ENCODE results near the gene MED12L. TPM values are rescaled to one million over a fixed set of nuclear protein-coding genes. Genes with fewer than 3 reads are reported as not detected.

Gene MED12L
- total and polyA plus RNA-seq, 10 of the 15 experiments (the other 5 are each of a cell fraction or from before 2014, with no cell fraction given) = 0.01 to 0.06 (median 0.03) TPM; not detected in 2

DNA sequence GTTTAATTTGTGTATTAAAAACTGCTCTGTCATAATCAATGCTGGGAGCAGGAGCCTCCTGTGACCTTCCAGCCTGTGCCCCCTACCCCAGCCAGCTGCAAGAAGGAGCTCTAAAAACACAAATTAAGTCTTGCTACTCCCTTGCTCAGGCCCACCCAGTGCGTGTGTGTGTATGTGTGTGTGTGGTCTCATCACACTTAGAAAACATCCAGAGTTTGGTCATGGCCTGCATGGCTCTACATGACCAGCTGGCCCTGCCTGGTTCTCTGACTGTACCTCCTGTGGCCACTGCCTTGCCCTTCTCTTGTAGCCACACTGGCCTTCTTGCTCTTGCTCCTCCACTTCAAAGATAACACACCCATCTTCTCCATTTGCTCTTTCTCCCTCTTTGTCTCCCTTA, 179.1 kb downstream of the MED12L start:
- Histone ChIP-seq H3K27ac (ENCODE audit: control insufficient read depth, insufficient read depth) (no peak overlapping the region), H3K4me1 (ENCODE audit: control insufficient read depth, insufficient read depth, low read length) (peaks cover 7% of the 10 kb centered on the region; the same call in 1 of the 2 replicates), H3K36me3 (ENCODE audit: control insufficient read depth in 2 of 2, insufficient read depth in 2 of 2, low read length in 1 of 2) (no peaks in the 10 kb centered on the region), H4K20me1 (ENCODE audit: control insufficient read depth, insufficient read depth) (no peaks in the 10 kb centered on the region), H2AFZ (ENCODE audit: control insufficient read depth, low read depth, low read length) (no peak overlapping the region), H3K27me3 (replicated peaks in 1 of 2; ENCODE audit: control insufficient read depth in 2 of 2, insufficient read depth in 2 of 2, low read length in 1 of 2) (no peaks in the 10 kb centered on the region), H3K4me3 (no peak overlapping the region), H3K4me2 (ENCODE audit: control insufficient read depth, insufficient read depth) (no peak overlapping the region), H3K79me2 (ENCODE audit: control insufficient read depth, insufficient read depth, low read length) (no peaks in the 10 kb centered on the region), H3K9me3 (replicated peaks; ENCODE audit: control insufficient read depth, insufficient read depth, low read length) (no peaks in the 10 kb centered on the region), H3K9ac (ENCODE audit: control insufficient read depth, insufficient read depth, low read length) (no peak overlapping the region)
- intact Hi-C loops (cut with micrococcal nuclease; ENCODE audit: unreplicated experiment) (no loop called here), in situ Hi-C loops (cut with MboI) (no loop called here)
- ATAC-seq (no peak), DNase-seq (ENCODE audit: low read depth, low spot score) (no peak), FAIRE-seq (no peak)
- BruUV-seq (replicated peaks) = no TSS peak
- CTCF ChIA-PET = interaction anchor here (2.1 kb wide), 1 partner anchor 97 kb away, joined by 7 read pairs; no protein-coding TSS in a partner anchor
- SMC1A ChIA-PET (ENCODE audit: uncharacterized antibody, unreplicated experiment) = interaction anchor here (0.8 to 3.6 kb wide), 2 partner anchors 13 to 355 kb away, joined by 3 to 13 read pairs; partner anchors contain the start of gene P2RY14
- POLR2A ChIA-PET = interaction anchor here (0.6 kb wide), 1 partner anchor 1990 kb away, joined by 4 read pairs; no protein-coding TSS in a partner anchor
- RAD21 ChIA-PET (ENCODE audit: unreplicated experiment) = no interaction called here
- 90% methylated on average over 1 of the region's 1 CpG for WGBS (ENCODE audit: insufficient coverage, insufficient replicate concordance, low lambda C conversion rate, missing lambda C conversion rate)
- no peak for TF ChIP-seq KDM1A (IDR thresholded peaks at IDR 0.05; ENCODE audit: borderline replicate concordance)
- TF ChIP-seq WRNIP1 (IDR thresholded peaks at IDR 0.05; ENCODE audit: borderline replicate concordance, low read depth, low read length) = no peak
- TF ChIP-seq RFX5 (IDR thresholded peaks at IDR 0.05; ENCODE audit: low read depth, low read length) = no peak
- TF ChIP-seq RAD21 (IDR thresholded peaks at IDR 0.05; ENCODE audit: insufficient read depth, low read depth, low read length) = no peak
- TF ChIP-seq ZBED1 (IDR thresholded peaks at IDR 0.05; ENCODE audit: borderline replicate concordance) = no peak
- TF ChIP-seq NFYB (IDR thresholded peaks at IDR 0.05; ENCODE audit: insufficient read depth, low read depth, low read length) = no peak
- TF ChIP-seq BCL11A (IDR thresholded peaks at IDR 0.05; ENCODE audit: low read depth, low read length) = no peak
- no peak for TF ChIP-seq RB1 (IDR thresholded peaks at IDR 0.05; ENCODE audit: borderline replicate concordance)
- TF ChIP-seq, protein P1, sequence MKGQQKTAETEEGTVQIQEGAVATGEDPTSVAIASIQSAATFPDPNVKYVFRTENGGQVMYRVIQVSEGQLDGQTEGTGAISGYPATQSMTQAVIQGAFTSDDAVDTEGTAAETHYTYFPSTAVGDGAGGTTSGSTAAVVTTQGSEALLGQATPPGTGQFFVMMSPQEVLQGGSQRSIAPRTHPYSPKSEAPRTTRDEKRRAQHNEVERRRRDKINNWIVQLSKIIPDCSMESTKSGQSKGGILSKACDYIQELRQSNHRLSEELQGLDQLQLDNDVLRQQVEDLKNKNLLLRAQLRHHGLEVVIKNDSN (IDR thresholded peaks at IDR 0.05; ENCODE audit: borderline replicate concordance, extremely low read length, insufficient read depth, low read depth, low read length) = no peak
- TF ChIP-seq MTA3 (IDR thresholded peaks at IDR 0.05; ENCODE audit: borderline replicate concordance, low read length) = no peak
- TF ChIP-seq GATAD2B (conservative IDR thresholded peaks at IDR 0.05; ENCODE audit: low read depth) = no peak
- no peak for TF ChIP-seq JUND (IDR thresholded peaks at IDR 0.05; ENCODE audit: low read depth, low read length)
- TF ChIP-seq, protein P2, sequence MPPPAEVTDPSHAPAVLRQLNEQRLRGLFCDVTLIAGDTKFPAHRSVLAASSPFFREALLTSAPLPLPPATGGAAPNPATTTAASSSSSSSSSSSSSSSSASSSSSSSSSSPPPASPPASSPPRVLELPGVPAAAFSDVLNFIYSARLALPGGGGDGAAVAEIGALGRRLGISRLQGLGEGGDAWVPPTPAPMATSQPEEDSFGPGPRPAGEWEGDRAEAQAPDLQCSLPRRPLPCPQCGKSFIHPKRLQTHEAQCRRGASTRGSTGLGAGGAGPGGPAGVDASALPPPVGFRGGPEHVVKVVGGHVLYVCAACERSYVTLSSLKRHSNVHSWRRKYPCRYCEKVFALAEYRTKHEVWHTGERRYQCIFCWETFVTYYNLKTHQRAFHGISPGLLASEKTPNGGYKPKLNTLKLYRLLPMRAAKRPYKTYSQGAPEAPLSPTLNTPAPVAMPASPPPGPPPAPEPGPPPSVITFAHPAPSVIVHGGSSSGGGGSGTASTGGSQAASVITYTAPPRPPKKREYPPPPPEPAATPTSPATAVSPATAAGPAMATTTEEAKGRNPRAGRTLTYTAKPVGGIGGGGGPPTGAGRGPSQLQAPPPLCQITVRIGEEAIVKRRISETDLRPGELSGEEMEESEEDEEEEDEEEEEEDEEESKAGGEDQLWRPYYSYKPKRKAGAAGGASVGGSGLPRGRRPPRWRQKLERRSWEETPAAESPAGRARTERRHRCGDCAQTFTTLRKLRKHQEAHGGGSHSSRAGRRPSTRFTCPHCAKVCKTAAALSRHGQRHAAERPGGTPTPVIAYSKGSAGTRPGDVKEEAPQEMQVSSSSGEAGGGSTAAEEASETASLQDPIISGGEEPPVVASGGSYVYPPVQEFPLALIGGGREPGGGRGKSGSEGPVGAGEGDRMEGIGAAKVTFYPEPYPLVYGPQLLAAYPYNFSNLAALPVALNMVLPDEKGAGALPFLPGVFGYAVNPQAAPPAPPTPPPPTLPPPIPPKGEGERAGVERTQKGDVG (CRISPR knock-in tag; IDR thresholded peaks at IDR 0.05) = no peak
- TF ChIP-seq CBX5 (IDR thresholded peaks at IDR 0.05; ENCODE audit: low read depth) = no peak
- no peak for TF ChIP-seq CBX3 (IDR thresholded peaks at IDR 0.05; ENCODE audit: borderline replicate concordance, low read depth)
- no peak for TF ChIP-seq EGR1 (IDR thresholded peaks at IDR 0.05; ENCODE audit: borderline replicate concordance in 1 of 2, low read depth in 2 of 2, low read length in 2 of 2)
- TF ChIP-seq, protein P3, sequence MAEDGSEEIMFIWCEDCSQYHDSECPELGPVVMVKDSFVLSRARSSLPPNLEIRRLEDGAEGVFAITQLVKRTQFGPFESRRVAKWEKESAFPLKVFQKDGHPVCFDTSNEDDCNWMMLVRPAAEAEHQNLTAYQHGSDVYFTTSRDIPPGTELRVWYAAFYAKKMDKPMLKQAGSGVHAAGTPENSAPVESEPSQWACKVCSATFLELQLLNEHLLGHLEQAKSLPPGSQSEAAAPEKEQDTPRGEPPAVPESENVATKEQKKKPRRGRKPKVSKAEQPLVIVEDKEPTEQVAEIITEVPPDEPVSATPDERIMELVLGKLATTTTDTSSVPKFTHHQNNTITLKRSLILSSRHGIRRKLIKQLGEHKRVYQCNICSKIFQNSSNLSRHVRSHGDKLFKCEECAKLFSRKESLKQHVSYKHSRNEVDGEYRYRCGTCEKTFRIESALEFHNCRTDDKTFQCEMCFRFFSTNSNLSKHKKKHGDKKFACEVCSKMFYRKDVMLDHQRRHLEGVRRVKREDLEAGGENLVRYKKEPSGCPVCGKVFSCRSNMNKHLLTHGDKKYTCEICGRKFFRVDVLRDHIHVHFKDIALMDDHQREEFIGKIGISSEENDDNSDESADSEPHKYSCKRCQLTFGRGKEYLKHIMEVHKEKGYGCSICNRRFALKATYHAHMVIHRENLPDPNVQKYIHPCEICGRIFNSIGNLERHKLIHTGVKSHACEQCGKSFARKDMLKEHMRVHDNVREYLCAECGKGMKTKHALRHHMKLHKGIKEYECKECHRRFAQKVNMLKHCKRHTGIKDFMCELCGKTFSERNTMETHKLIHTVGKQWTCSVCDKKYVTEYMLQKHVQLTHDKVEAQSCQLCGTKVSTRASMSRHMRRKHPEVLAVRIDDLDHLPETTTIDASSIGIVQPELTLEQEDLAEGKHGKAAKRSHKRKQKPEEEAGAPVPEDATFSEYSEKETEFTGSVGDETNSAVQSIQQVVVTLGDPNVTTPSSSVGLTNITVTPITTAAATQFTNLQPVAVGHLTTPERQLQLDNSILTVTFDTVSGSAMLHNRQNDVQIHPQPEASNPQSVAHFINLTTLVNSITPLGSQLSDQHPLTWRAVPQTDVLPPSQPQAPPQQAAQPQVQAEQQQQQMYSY (CRISPR knock-in tag; IDR thresholded peaks at IDR 0.05) = no peak
- no peak for TF ChIP-seq ZNF24 (IDR thresholded peaks at IDR 0.05)

Data from GM12878 (cell line).